Sciatic nerve (tissue), 2 donors: ENCODE data around the gene METTL27. TPM values are rescaled to one million over a fixed set of nuclear protein-coding genes. Genes with fewer than 3 reads are reported as not detected.
"Not testable (repeated sequence)": the region's sequence is repeated elsewhere in the genome, so short reads cannot be mapped to it uniquely, and the experiment has no call there.

Experiments
- ATAC-seq: fragments of 200-7000 bp; cut with Tn5 transposase; one replicate; pipeline ENCODE4 v1.9.1; 2020; ENCODE audit warnings: mild to moderate bottlenecking, moderate library complexity
- DNase-seq: peaks from one replicate; pipeline ENCODE4 v3.0.0-alpha.2; 2020; ENCODE audit warnings: low spot score
- intact Hi-C: fragments of 100-400 bp; cut with DNase I; formaldehyde crosslinking; loops from one replicate; pipeline ENCODE4 v1.14.2; 2022
- total RNA-seq: library from RNA; stranded (reverse); fragmentation: NEBNext Ultra II Directional; extraction: Animal tissue kit (Norgen Biotek cat#: 25700); gene quantifications from one replicate; pipeline ENCODE4 v1.2.1, GENCODE V29; 2021
- donor health status: DM: no; HTN: no; CAD: no.
- donor health status: DM: no; HTN: no; CAD: no.

METTL27 gene
- total RNA-seq, 1 donor from 2014 or later, result 6.2 TPM

DNA sequence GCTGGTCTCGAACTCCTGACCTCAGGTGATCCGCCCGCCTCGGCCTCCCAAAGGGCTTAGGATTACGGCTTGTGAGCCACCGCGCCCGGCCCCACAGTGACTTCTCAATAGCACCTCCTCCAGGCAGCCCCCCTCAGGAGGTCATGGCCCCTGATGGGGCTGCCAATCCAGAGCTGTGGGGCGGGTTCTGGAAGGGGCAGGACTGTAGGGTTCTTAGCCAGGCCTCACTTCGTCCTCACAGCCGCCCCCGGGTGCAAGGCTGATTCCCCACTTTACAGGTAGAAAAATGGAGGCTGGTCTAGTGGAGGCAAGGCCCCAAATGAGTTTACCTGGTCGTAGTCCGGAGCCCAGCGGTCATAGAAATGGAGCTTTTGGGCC, 638 bp downstream of the METTL27 start:
- intact Hi-C loops, result no loop called here
- ATAC-seq, result peak; percentile 36

DNA sequence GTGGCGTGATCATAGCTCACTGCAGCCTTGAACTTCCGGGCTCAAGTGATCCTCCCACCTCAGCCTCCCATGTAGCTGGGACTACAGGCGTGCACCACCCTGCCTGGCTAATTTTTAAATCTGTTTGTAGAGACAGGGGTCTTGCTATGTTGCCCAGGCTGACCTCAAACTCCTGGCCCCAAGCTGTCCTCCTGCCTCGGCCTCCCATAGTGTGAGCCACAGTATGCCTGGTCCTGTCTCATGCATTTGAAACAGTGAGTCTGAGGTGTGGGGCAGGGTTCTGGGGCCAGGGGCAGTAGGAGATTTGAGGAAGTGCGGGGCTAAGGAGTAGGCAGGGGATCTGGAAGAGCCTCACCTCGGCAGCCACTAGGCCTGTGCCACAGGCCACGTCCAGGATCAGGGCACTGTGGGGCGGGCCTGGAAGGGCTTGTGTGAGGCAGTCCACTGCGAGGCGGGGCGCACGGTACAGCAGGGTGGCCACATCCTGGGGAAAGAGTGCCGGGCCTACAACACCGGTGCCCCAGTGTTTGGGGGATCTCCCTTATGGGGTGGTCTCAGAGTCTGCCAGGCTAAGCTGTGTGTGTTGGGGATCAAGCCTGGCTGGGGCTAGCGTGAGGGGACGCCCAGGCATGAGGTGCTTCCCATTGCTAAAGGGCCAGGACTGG, 1.5 kb downstream of the METTL27 start:
- ATAC-seq, result peak; percentile 3
- intact Hi-C loops, result no loop called here

More for the DNA sequence above, 638 bp downstream of the METTL27 start:
- no peak for DNase-seq

GRCh38 chr7:73839743-73840714, 2.3 kb downstream of the METTL27 start:
- ATAC-seq (no peak), DNase-seq (no peak)
- intact Hi-C loops, result no loop called here

More for the DNA sequence above, 1.5 kb downstream of the METTL27 start:
- no peak for DNase-seq

- intact Hi-C loops, result no loop called here
- ATAC-seq, result no peak
Observed at GRCh38 chr7:73839290-73839689, 3.0 kb downstream of the METTL27 start.

DNA sequence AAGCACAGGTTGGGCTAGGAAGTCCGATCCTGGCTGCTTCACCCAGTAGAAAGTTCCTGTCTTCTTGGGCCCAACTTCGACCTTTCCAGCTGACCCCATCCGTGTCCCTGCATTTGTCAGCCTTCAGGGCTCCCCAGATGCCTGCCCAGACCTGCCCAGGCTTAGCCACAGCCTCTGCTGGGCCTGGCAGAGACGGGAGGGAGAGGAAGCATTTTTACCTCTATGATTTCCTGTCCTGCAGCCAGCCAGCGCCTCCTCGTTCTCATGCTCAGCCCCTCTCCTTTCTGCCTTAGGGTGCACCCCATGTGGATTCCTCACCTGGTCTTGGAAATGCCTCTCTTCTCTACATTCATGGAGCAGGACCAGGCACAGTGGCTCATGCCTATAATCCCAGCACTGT, 3.7 kb downstream of the METTL27 start:
- no peak for ATAC-seq
- no peak for DNase-seq
- intact Hi-C loops, result no loop called here

More at GRCh38 chr7:73839290-73839689, 3.0 kb downstream of the METTL27 start:
- no peak for DNase-seq

GRCh38 chr7:73837167-73837566, 5.1 kb downstream of the METTL27 start:
- intact Hi-C loops, DNase-seq, ATAC-seq: not testable (repeated sequence)

- intact Hi-C loops, result no loop called here
- ATAC-seq (no peak), DNase-seq (no peak)
Observed at GRCh38 chr7:73834626-73835191, 7.6 kb downstream of the METTL27 start.

DNA sequence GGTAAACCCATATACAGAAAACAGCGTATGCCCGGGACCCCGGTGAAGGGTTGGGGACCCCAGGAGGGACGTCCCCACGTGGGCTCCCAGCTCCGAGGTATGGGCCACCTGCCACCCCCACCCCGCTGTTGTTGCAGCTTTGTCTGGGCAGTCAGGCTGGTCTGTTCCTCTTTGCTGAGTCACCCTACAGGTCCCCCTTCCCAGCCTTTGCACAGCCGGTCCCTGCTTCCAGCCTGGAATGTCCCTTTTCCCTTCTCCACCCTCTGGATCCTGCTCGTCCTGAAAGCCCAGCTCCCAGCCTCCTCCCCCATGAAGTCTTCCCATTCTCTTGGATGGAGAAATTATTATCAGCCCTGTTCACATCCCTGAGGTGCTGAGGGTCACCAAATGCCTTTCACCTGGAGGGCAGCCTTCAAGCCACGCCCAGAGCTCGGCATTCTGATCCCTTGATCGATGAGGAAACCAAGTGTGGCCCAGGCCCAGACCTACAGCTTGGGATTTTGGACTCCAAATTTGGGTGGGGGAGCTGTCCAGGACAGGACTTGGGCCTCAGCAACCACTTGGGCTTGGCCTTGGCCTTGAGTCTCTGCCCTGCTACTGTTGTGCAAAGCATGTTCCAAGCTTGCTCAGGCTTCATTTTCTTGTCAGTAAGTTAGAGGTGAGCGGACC, 8.9 kb downstream of the METTL27 start:
- ATAC-seq (no peak), DNase-seq (no peak)
- intact Hi-C loops, result no loop called here

- intact Hi-C loops, result no loop called here
- DNase-seq (no peak), ATAC-seq (no peak)
Observed at GRCh38 chr7:73832806-73833205, 9.5 kb downstream of the METTL27 start.

DNA sequence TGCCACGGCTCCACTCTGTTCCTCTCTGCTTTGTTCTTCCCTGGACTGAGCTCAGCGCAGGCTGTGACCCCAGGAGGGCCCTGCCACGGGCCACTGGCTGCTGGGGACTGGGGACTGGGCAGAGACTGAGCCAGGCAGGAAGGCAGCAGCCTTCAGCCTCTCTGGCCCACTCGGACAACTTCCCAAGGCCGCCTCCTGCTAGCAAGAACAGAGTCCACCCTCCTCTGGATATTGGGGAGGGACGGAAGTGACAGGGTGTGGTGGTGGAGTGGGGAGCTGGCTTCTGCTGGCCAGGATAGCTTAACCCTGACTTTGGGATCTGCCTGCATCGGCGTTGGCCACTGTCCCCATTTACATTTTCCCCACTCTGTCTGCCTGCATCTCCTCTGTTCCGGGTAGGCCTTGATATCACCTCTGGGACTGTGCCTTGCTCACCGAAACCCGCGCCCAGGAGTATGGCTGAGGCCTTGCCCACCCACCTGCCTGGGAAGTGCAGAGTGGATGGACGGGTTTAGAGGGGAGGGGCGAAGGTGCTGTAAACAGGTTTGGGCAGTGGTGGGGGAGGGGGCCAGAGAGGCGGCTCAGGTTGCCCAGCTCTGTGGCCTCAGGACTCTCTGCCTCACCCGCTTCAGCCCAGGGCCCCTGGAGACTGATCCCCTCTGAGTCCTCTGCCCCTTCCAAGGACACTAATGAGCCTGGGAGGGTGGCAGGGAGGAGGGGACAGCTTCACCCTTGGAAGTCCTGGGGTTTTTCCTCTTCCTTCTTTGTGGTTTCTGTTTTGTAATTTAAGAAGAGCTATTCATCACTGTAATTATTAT, 10.3 kb downstream of the METTL27 start:
- intact Hi-C loops, result no loop called here
- DNase-seq (no peak), ATAC-seq (peak; percentile 12)

DNA sequence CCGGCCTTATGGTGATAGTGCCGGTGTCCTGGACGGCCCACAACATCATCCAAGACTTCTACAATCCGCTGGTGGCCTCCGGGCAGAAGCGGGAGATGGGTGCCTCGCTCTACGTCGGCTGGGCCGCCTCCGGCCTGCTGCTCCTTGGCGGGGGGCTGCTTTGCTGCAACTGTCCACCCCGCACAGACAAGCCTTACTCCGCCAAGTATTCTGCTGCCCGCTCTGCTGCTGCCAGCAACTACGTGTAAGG, 10.8 kb downstream of the METTL27 start:
- intact Hi-C loops, result no loop called here
- ATAC-seq (no peak), DNase-seq (no peak)

GRCh38 chr7:73830681-73831583, 11.4 kb downstream of the METTL27 start, which contains the start of gene CLDN4:
CLDN4 (plus strand) TSS chr7:73830996; CDS start chr7:73831202, 206 bp downstream.
- DNase-seq, result no peak
- intact Hi-C loops, result no loop called here
- ATAC-seq, result no peak

DNA sequence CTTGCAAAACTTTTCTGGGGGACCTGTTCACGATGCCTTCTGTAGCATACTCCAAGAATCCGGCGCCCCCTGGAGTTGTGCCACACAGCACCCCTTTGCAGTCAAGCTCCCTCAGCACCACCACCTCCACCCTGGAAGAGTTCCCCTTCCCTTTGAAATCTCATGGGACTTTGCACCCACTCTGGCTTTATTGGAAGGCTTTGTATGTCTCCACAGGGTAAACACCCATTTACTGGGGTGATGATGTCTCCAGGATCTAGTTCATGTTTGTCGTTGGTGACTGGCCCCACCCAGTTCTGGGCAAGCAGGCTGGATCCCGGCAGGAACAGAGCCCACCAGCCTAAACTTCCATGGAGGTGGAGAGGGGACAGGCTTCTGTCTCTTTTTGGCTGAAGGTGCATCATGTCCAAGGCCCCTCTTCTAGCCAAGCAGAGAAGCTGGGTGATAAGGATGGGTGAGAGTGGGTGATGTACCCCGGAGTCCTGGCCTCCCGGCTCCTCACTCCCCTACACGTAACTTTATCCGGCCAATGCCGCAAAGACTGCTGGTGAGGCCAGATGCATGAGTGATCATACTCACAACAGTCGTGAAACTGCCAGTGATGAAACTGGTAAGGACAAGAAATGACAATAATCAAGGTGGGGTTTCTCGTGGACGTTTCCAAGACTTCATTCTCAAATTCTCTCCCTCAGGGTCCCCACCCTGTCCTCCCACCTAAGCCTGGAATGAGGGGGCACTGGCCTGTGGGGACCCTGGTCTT, 12.2 kb downstream of the METTL27 start:
- intact Hi-C loops, result no loop called here
- ATAC-seq, result no peak
- DNase-seq, result no peak

DNA sequence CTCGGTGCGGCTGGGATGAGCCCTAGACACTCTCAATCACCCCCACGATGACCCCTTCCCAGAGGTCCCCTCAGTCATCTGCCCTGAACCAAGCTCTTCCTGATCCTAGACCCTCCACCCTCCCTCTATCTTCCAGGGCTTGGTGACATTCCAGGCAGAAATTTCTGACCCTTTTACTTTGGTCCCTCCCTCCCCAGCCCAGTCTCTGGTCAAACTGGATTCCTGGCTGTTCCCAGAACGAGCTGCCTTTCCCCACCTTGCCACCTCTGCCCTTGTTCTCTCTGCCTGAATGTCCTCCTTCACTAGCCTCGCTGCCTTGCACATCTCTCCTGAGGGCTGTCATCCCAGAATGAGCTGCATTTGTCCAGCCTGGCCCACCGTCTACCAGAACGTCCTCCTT, 12.8 kb downstream of the METTL27 start:
- ATAC-seq (no peak), DNase-seq (no peak)
- intact Hi-C loops, result no loop called here

GRCh38 chr7:73828972-73829371, 13.3 kb downstream of the METTL27 start:
- ATAC-seq, result no peak

GRCh38 chr7:73828107-73828803, 14.1 kb downstream of the METTL27 start:
- no peak for DNase-seq
- intact Hi-C loops, result no loop called here
- ATAC-seq, result peak; percentile 9

More at GRCh38 chr7:73828972-73829371, 13.3 kb downstream of the METTL27 start:
- intact Hi-C loops, result no loop called here
- no peak for DNase-seq
